ENCODE results near the gene COTL1. TPM values are rescaled to one million over a fixed set of nuclear protein-coding genes. Genes with fewer than 3 reads are reported as not detected.

Gene COTL1
- total RNA-seq, 2 experiments from 2014 or later: 664 to 677 TPM

GRCh38 chr16:84532855-84533486 lies 84.9 kb downstream of the COTL1 start:
- intact Hi-C loops (cut with micrococcal nuclease): no loop called here
- ChIA-PET CTCF (interaction anchor here (1.3 to 2.4 kb wide), 5 partner anchors 10 to 90 kb away, joined by 3 to 7 read pairs (median 5); no protein-coding TSS in a partner anchor), POLR2A (interaction anchor here (0.8 to 2.4 kb wide), 4 partner anchors 10 to 27 kb away, joined by 3 to 8 read pairs (median 5); no protein-coding TSS in a partner anchor)
- peaks cover 12% of the 10 kb centered on the region for H3K9me3 Mint-ChIP-seq
- DNase-seq (no peak), ATAC-seq (no peak)
- no peak overlapping the region for H3K27ac Mint-ChIP-seq
- no peaks in the 10 kb centered on the region for H3K27me3 Mint-ChIP-seq
- peaks cover 19% of the 10 kb centered on the region for H3K4me1 Mint-ChIP-seq (ENCODE audit: low read depth)
- peaks cover 18% of the 10 kb centered on the region for H3K36me3 Mint-ChIP-seq (ENCODE audit: low read depth)
- H3K4me3 Mint-ChIP-seq: no peak overlapping the region
- no peak for TF ChIP-seq CTCF (IDR thresholded peaks at IDR 0.05)

GRCh38 chr16:84532291-84532724 lies 85.6 kb downstream of the COTL1 start:
- CTCF ChIA-PET: interaction anchor here (1.5 to 2.4 kb wide), 4 partner anchors 20 to 91 kb away, joined by 3 to 7 read pairs (median 6); no protein-coding TSS in a partner anchor
- intact Hi-C loops (cut with micrococcal nuclease): no loop called here

GRCh38 chr16:84531671-84532111 lies 86.2 kb downstream of the COTL1 start:
- DNase-seq (no peak), ATAC-seq (no peak)
- POLR2A ChIA-PET: interaction anchor here (1.1 kb wide), 1 partner anchor 8 kb away, joined by 3 read pairs; no protein-coding TSS in a partner anchor
- intact Hi-C loops (cut with micrococcal nuclease): no loop called here
- H3K27me3 Mint-ChIP-seq: no peaks in the 10 kb centered on the region
- peaks cover 20% of the 10 kb centered on the region for H3K4me1 Mint-ChIP-seq (ENCODE audit: low read depth)
- H3K4me3 Mint-ChIP-seq: no peak overlapping the region
- H3K36me3 Mint-ChIP-seq (ENCODE audit: low read depth): peaks cover 18% of the 10 kb centered on the region
- H3K9me3 Mint-ChIP-seq: peaks cover 12% of the 10 kb centered on the region
- CTCF ChIA-PET: interaction anchor here (1.8 kb wide), 1 partner anchor 21 kb away, joined by 7 read pairs; no protein-coding TSS in a partner anchor
- no peak overlapping the region for H3K27ac Mint-ChIP-seq
- no peak for TF ChIP-seq CTCF (IDR thresholded peaks at IDR 0.05)

More at GRCh38 chr16:84532291-84532724, 85.6 kb downstream of the COTL1 start:
- Mint-ChIP-seq H3K36me3 (ENCODE audit: low read depth) (peaks cover 18% of the 10 kb centered on the region), H3K4me1 (ENCODE audit: low read depth) (peaks cover 20% of the 10 kb centered on the region), H3K9me3 (peaks cover 12% of the 10 kb centered on the region), H3K27me3 (no peaks in the 10 kb centered on the region), H3K4me3 (no peak overlapping the region), H3K27ac (no peak overlapping the region)
- POLR2A ChIA-PET: interaction anchor here (0.9 to 2.4 kb wide), 4 partner anchors 8 to 28 kb away, joined by 3 to 8 read pairs (median 5); no protein-coding TSS in a partner anchor
- ATAC-seq (no peak), DNase-seq (no peak)
- no peak for TF ChIP-seq CTCF (IDR thresholded peaks at IDR 0.05)

GRCh38 chr16:84530590-84530989 lies 87.3 kb downstream of the COTL1 start:
- H3K36me3 Mint-ChIP-seq (ENCODE audit: low read depth): peaks cover 18% of the 10 kb centered on the region
- POLR2A ChIA-PET: interaction anchor here (1.1 to 3.2 kb wide), 3 partner anchors 10 to 27 kb away, joined by 3 to 29 read pairs (median 4); no protein-coding TSS in a partner anchor
- DNase-seq (no peak), ATAC-seq (no peak)
- intact Hi-C loops (cut with micrococcal nuclease): no loop called here
- TF ChIP-seq CTCF (IDR thresholded peaks at IDR 0.05): no peak
- no peak overlapping the region for H3K4me3 Mint-ChIP-seq
- peaks cover 12% of the 10 kb centered on the region for H3K9me3 Mint-ChIP-seq
- no peak overlapping the region for H3K27ac Mint-ChIP-seq
- no peaks in the 10 kb centered on the region for H3K27me3 Mint-ChIP-seq
- H3K4me1 Mint-ChIP-seq (ENCODE audit: low read depth): peaks cover 20% of the 10 kb centered on the region
- CTCF ChIA-PET: interaction anchor here (1.3 kb wide), 1 partner anchor 17 kb away, joined by 3 read pairs; no protein-coding TSS in a partner anchor

- peaks cover 20% of the 10 kb centered on the region for H3K4me1 Mint-ChIP-seq (ENCODE audit: low read depth)
- peaks cover 18% of the 10 kb centered on the region for H3K36me3 Mint-ChIP-seq (ENCODE audit: low read depth)
- no peak overlapping the region for H3K4me3 Mint-ChIP-seq
- ATAC-seq (no peak), DNase-seq (no peak)
- H3K9me3 Mint-ChIP-seq: peaks cover 12% of the 10 kb centered on the region
- H3K27me3 Mint-ChIP-seq: no peaks in the 10 kb centered on the region
- TF ChIP-seq CTCF (IDR thresholded peaks at IDR 0.05): no peak
- ChIA-PET CTCF (interaction anchor here (0.7 to 1.4 kb wide), 5 partner anchors 10 to 93 kb away, joined by 3 to 6 read pairs (median 4); no protein-coding TSS in a partner anchor), POLR2A (interaction anchor here (1.1 to 3.2 kb wide), 4 partner anchors 10 to 28 kb away, joined by 3 to 29 read pairs (median 10); no protein-coding TSS in a partner anchor)
- intact Hi-C loops (cut with micrococcal nuclease): no loop called here
- no peak overlapping the region for H3K27ac Mint-ChIP-seq
Measured at GRCh38 chr16:84529607-84530006, 88.3 kb downstream of the COTL1 start.
